ENCODE results near the gene RASSF9. TPM values are rescaled to one million over a fixed set of nuclear protein-coding genes. Genes with fewer than 3 reads are reported as not detected.

The RASSF9 gene
- total RNA-seq (2013; cell fraction: nucleolus; rRNA removed) = not detected in 2 replicates
- total RNA-seq (2014; rRNA removed) (under 0.01 TPM in 1 of 2 replicates, not detected in the other), total RNA-seq (2014; rRNA removed; fragmentation: Illumina TruSeq; extraction: Trizol) (not detected in 2 replicates), total RNA-seq (2021) (not detected in 2 replicates), polyA plus RNA-seq (2011; rRNA removed) (0.10 and 0.19 TPM in 2 replicates), polyA plus RNA-seq (2014; fragmentation: Illumina TruSeq; extraction: Trizol) (not detected in 2 replicates), polyA plus RNA-seq (2014; fragmentation: Nextera tagmentation; extraction: Ambion mirVana) (not detected), polyA plus RNA-seq (2014; rRNA removed) (not detected in 2 replicates), polyA plus RNA-seq (2016; fragmentation: Nextera tagmentation; extraction: Ambion mirVana) (not detected), polyA minus RNA-seq (2011; rRNA and poly(A)+ RNA removed) (0.05 and 0.07 TPM in 2 replicates), Bru-seq, nascent RNA (percentile 14 among the genes with signal in this experiment), BruChase-seq, experiment 1, labeled RNA remaining after a 6-hour chase (percentile 9 among the genes with signal in this experiment), BruChase-seq, experiment 2, labeled RNA remaining after a 2-hour chase (percentile 8 among the genes with signal in this experiment)
- polyA plus RNA-seq (2011; ENCODE audit: low read depth) = not detected
- polyA plus RNA-seq (2011; cell fraction: cytosol; rRNA removed) = 0.03 and 0.06 TPM in 2 replicates
- polyA plus RNA-seq (2011; cell fraction: nucleus; rRNA removed) = 0.04 TPM in 2 replicates
- not detected in 2 replicates for polyA plus RNA-seq (2012)
- not detected in 2 replicates for polyA minus RNA-seq (2011; cell fraction: cytosol; rRNA and poly(A)+ RNA removed)
- 0.10 and 0.12 TPM in 2 replicates for polyA minus RNA-seq (2011; cell fraction: nucleus; rRNA and poly(A)+ RNA removed)
- long read RNA-seq, experiment 1 = 0 reads
- long read RNA-seq, experiment 2, partial matches to known transcripts = 0 of 1 reads
- long read RNA-seq, experiment 2, other reads (novel, unspliced or antisense) = 1 of 1 reads

DNA sequence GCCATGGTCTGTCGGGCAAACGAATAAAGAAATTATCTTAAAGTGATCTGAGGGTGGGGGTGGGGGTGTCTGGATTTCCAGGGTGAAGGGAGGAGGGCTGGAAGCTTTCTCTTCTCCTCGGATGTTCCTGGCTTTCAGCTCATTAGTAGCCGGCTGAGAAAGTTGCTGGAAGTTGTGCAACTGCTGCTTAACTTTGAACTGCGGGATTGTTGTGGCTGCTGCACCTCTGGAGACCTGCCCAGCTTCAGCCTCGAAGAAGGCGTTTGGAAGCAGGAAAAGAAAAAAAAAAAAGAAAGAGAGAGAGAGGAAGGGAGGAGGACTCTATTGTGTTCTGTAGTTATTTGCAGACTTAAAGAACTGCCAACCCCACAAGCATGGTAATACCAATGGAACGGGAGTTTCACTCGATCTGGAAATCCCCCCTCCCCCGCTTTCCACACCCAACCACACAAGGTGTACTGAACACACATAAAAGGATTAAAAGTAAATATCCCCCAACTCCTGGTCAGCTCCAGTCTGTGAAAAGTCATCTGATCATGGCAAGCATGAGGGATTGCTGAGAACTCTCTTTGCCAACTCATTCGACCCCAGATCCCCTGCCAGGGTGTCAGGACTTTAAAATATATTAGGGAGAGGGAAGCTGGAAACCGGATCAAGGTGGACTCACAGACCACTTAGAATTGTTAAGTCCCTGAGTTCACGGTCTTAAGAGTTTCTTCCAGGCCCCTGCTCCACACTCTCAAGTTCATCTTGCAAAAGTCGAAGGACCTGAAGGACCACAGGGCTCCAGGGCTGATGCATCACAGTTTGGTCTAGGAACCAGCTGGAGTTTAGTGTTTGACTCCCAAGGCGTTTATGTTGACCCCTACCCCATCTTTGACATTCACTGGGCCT is at the start of gene RASSF9:
Gene RASSF9, minus strand, starts transcription at position 213 of the 894 bp plus-strand sequence. Its CDS starts 208 bp downstream, at position 5.
- H3K36me3 ChIP-seq (ENCODE audit: control insufficient read depth in 2 of 2, insufficient read depth in 2 of 2, low read length in 1 of 2) = no peaks in the 10 kb centered on the region
- no peak within 1 kb of the TSS for H2AFZ ChIP-seq (ENCODE audit: control insufficient read depth, low read depth, low read length)
- no peaks in the 10 kb centered on the region for H3K4me1 ChIP-seq (ENCODE audit: control insufficient read depth, insufficient read depth, low read length)
- no peaks in the 10 kb centered on the region for H3K27me3 ChIP-seq (replicated peaks in 1 of 2; ENCODE audit: control insufficient read depth in 2 of 2, insufficient read depth in 2 of 2, low read length in 1 of 2)
- in situ Hi-C loops (cut with MboI) (no loop called here), intact Hi-C loops (cut with micrococcal nuclease; ENCODE audit: unreplicated experiment) (no loop called here)
- H3K9me3 ChIP-seq (replicated peaks; ENCODE audit: control insufficient read depth, insufficient read depth, low read length) = no peaks in the 10 kb centered on the region
- RAD21 ChIA-PET (ENCODE audit: unreplicated experiment) = no interaction called here
- WGBS (ENCODE audit: insufficient coverage, insufficient replicate concordance, low lambda C conversion rate, missing lambda C conversion rate) = 6% methylated on average over 13 of the region's 15 CpGs
- H3K4me2 ChIP-seq (ENCODE audit: control insufficient read depth, insufficient read depth) = no peak within 1 kb of the TSS
- no TSS peak for BruUV-seq (replicated peaks)
- H3K4me3 ChIP-seq = no peak within 1 kb of the TSS
- no peak within 1 kb of the TSS for H3K27ac ChIP-seq (ENCODE audit: control insufficient read depth, insufficient read depth)
- DNase-seq (ENCODE audit: low read depth, low spot score) (no peak), ATAC-seq (peak; percentile 67), FAIRE-seq (no peak)
- SMC1A ChIA-PET (ENCODE audit: uncharacterized antibody, unreplicated experiment) = interaction anchor here (1.2 kb wide), 1 partner anchor 101 kb away, joined by 3 read pairs; no protein-coding TSS in a partner anchor
- H3K79me2 ChIP-seq (ENCODE audit: control insufficient read depth, insufficient read depth, low read length) = no peaks in the 10 kb centered on the region
- H4K20me1 ChIP-seq (ENCODE audit: control insufficient read depth, insufficient read depth) = no peaks in the 10 kb centered on the region
- POLR2A ChIA-PET = no interaction called here
- CTCF ChIA-PET = interaction anchor here (0.6 to 1.4 kb wide), 2 partner anchors 33 to 1076 kb away, joined by 3 read pairs; no protein-coding TSS in a partner anchor
- H3K9ac ChIP-seq (ENCODE audit: control insufficient read depth, insufficient read depth, low read length) = no peak within 1 kb of the TSS
- TF ChIP-seq IKZF2 (IDR thresholded peaks at IDR 0.05) (0 out of 4 replicates have a peak, but pooled peaks of 1 of the 2 experiments have one; percentile 37), POLR2A (IDR thresholded peaks at IDR 0.05; ENCODE audit: low read depth, low read length) (no peak), SRF (IDR thresholded peaks at IDR 0.05; ENCODE audit: low read depth in 2 of 2, low read length in 2 of 2) (no peak), EED (IDR thresholded peaks at IDR 0.05; ENCODE audit: low read depth) (no peak), RUNX3 (IDR thresholded peaks at IDR 0.05; ENCODE audit: low read length) (peak; percentile 15; the same call in 1 of the 2 replicates), SREBF1 (IDR thresholded peaks at IDR 0.05; ENCODE audit: low read length) (no peak), IKZF1 (conservative IDR thresholded peaks at IDR 0.05) (0 out of 2 replicates have a peak, but pooled peaks have one; percentile 20), ZBED1 (IDR thresholded peaks at IDR 0.05; ENCODE audit: borderline replicate concordance) (no peak), SIX5 (IDR thresholded peaks at IDR 0.05; ENCODE audit: low read depth, low read length, severe bottlenecking) (no peak), HDAC6 (IDR thresholded peaks at IDR 0.05; ENCODE audit: unreplicated experiment) (no peak), FOS (IDR thresholded peaks at IDR 0.05; ENCODE audit: borderline replicate concordance, extremely low read depth, insufficient read length) (no peak), RBBP5 (conservative IDR thresholded peaks at IDR 0.05) (no peak), HDGF (IDR thresholded peaks at IDR 0.05) (no peak), E4F1 (IDR thresholded peaks at IDR 0.05; ENCODE audit: borderline replicate concordance, partially characterized antibody) (no peak)
- TF ChIP-seq, protein P1, sequence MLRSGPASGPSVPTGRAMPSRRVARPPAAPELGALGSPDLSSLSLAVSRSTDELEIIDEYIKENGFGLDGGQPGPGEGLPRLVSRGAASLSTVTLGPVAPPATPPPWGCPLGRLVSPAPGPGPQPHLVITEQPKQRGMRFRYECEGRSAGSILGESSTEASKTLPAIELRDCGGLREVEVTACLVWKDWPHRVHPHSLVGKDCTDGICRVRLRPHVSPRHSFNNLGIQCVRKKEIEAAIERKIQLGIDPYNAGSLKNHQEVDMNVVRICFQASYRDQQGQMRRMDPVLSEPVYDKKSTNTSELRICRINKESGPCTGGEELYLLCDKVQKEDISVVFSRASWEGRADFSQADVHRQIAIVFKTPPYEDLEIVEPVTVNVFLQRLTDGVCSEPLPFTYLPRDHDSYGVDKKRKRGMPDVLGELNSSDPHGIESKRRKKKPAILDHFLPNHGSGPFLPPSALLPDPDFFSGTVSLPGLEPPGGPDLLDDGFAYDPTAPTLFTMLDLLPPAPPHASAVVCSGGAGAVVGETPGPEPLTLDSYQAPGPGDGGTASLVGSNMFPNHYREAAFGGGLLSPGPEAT (IDR thresholded peaks at IDR 0.05; ENCODE audit: low read depth) = peak; percentile 19; the same call in 1 of the 2 replicates
- TF ChIP-seq, protein P2, sequence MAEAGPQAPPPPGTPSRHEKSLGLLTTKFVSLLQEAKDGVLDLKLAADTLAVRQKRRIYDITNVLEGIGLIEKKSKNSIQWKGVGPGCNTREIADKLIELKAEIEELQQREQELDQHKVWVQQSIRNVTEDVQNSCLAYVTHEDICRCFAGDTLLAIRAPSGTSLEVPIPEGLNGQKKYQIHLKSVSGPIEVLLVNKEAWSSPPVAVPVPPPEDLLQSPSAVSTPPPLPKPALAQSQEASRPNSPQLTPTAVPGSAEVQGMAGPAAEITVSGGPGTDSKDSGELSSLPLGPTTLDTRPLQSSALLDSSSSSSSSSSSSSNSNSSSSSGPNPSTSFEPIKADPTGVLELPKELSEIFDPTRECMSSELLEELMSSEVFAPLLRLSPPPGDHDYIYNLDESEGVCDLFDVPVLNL (IDR thresholded peaks at IDR 0.05; ENCODE audit: low read depth, low read length) = no peak
